ENCODE measurements around the gene PDZD8.

DNA sequence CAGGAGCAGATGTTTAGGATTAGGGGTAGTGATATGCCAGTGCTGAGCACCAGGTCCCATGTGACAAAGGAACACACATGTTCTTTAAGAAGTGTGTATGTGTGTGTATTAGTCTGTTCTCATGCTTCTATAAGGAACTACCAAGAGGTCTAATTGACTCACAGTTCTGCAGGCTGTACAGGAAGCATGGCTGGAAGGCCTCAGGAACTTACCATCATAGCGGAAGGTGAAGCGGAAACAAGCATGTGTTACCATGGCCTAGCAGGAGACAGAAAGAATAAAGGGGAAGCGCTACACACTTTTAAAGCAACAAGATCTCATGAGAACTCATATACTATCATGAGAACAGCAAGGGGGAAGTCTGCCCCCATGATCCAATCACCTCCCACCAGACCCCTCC lies 22.8 kb upstream of the PDZD8 start:
- TF ChIP-seq CTCF (IDR thresholded peaks at IDR 0.05; ENCODE audit: low read length), result no peak
- TF ChIP-seq EZH2 (IDR thresholded peaks at IDR 0.05; ENCODE audit: borderline replicate concordance, low read length), result no peak

Data from OCI-LY1 (cell line).